Epidermal melanocyte (primary cell): Measurements from ENCODE around the gene IDE.
"Not testable (repeated sequence)": the region's sequence is repeated elsewhere in the genome, so short reads cannot be mapped to it uniquely, and the experiment has no call there.

Source experiments
- DNase-seq: peaks from one replicate; pipeline ENCODE4 v3.0.0; 2011; ENCODE audit warnings: low spot score; ENCODE audit not compliant: insufficient read length

Gene IDE

GRCh38 chr10:92573798-92574547 lies at the start of gene IDE:
Gene IDE (minus strand): TSS chr10:92574093. CDS start chr10:92574019, 74 bp downstream.
- peak; percentile 89 for DNase-seq

GRCh38 chr10:92619368-92619767 lies 45.5 kb upstream of the IDE start:
- no peak for DNase-seq

- DNase-seq = no peak
Measured at GRCh38 chr10:92615515-92615914, 41.6 kb upstream of the IDE start.

GRCh38 chr10:92604841-92605240 lies 30.9 kb upstream of the IDE start:
- no peak for DNase-seq

- no peak for DNase-seq
Measured at GRCh38 chr10:92598321-92598720, 24.4 kb upstream of the IDE start.

GRCh38 chr10:92595505-92595904 lies 21.6 kb upstream of the IDE start:
- no peak for DNase-seq

GRCh38 chr10:92593619-92594588 lies 20.0 kb upstream of the IDE start:
- DNase-seq = no peak

- DNase-seq = peak; percentile 73
Measured at GRCh38 chr10:92592761-92593618, 19.1 kb upstream of the IDE start, which contains the start of gene KIF11. Gene KIF11 (plus strand): TSS chr10:92593130. CDS start chr10:92593376, 246 bp downstream.

- DNase-seq = peak; percentile 54
Measured at GRCh38 chr10:92591550-92592022, 17.7 kb upstream of the IDE start.

GRCh38 chr10:92590623-92591549 lies 17.0 kb upstream of the IDE start:
- DNase-seq = no peak

- DNase-seq = not testable (repeated sequence)
Measured at GRCh38 chr10:92582347-92582746, 8.5 kb upstream of the IDE start.

GRCh38 chr10:92575961-92576360 lies 2.1 kb upstream of the IDE start:
- no peak for DNase-seq

GRCh38 chr10:92574548-92575261 lies 812 bp upstream of the IDE start:
- DNase-seq = peak; percentile 81

GRCh38 chr10:92573091-92573797 lies 649 bp downstream of the IDE start:
- DNase-seq = no peak

GRCh38 chr10:92572362-92573090 lies 1.4 kb downstream of the IDE start:
- DNase-seq = no peak

GRCh38 chr10:92571649-92572048 lies 2.2 kb downstream of the IDE start:
- no peak for DNase-seq

- DNase-seq = not testable (repeated sequence)
Measured at GRCh38 chr10:92569663-92570062, 4.2 kb downstream of the IDE start.

- no peak for DNase-seq
Measured at GRCh38 chr10:92569071-92569470, 4.8 kb downstream of the IDE start.
